K562 (cell line): ENCODE results near the gene PTPN5. TPM values are rescaled to one million over a fixed set of nuclear protein-coding genes. Genes with fewer than 3 reads are reported as not detected.

Experiments used
- ATAC-seq: fragments of 200-7000 bp; cut with Tn5 transposase; 3 replicates; pipeline ENCODE4 v1.9.1; 2020; ENCODE audit warnings: moderate library complexity
- BruUV-seq: library from RNA; stranded (reverse); fragments of 400-500 nt; replicated peaks from 2 replicates; lab custom pipeline; 2021; lab: Mats Ljungman, UMichigan
- CTCF ChIA-PET: fragments of 300-600 bp; formaldehyde crosslinking; extraction: SDS; loops from one replicate; lab custom pipeline; 2021; ENCODE audit warnings: low intra/inter-chr PET ratio; lab: Yijun Ruan, JAX
- POLR2A ChIA-PET: fragments of 300-600, 350-650 bp; sonication (Branson Sonifier 250); formaldehyde crosslinking; extraction: SDS; loops from one replicate; lab custom pipeline; 2021; ENCODE audit warnings: antibody characterized with exemption, inconsistent platforms; lab: Yijun Ruan, JAX
- DNase-seq, 4 experiments: peaks; one replicate each; pipeline versions ENCODE4 v3.0.0 to v3.0.0-alpha.2; 2011 to 2018; ENCODE audit warnings: low spot score in 3 of 4, mixed read lengths in 3 of 4; ENCODE audit errors: extremely low read depth in 1 of 4
- FAIRE-seq: peaks from 2 replicates; lab custom pipeline; 2011; peaks lifted over from hg19 to GRCh38; lab: Jason Lieb, UNC
- H2AFZ ChIP-seq: 2 replicates; pipeline ENCODE4 v1.6.0; 2011; ENCODE audit warnings: low read depth, low read length, control low read depth, inconsistent platforms
- H3K27ac ChIP-seq: fragments of 200-600 bp; 3 replicates; pipeline ENCODE4 v1.8.0; 2011; ENCODE audit warnings: low read depth, mild to moderate bottlenecking, control low read depth, inconsistent platforms, low read length, moderate library complexity, mixed read lengths; ENCODE audit errors: extremely low read depth
- H3K27me3 ChIP-seq, 2 experiments: fragments of 300-600 bp in 1 of 2; 2 replicates in 1 of 2; 3 replicates in 1 of 2; pipeline versions ENCODE4 v1.6.0 to v1.8.0; 2011; ENCODE audit warnings: inconsistent platforms in 2 of 2, low read length in 2 of 2, mild to moderate bottlenecking in 1 of 2, mixed read lengths in 1 of 2, moderate library complexity in 1 of 2; ENCODE audit not compliant: control insufficient read depth in 2 of 2, insufficient read depth in 2 of 2
- H3K36me3 ChIP-seq: fragments of 300-600 bp; 3 replicates; pipeline ENCODE4 v1.8.0; 2011; ENCODE audit warnings: mild to moderate bottlenecking, low read length, inconsistent platforms; ENCODE audit not compliant: control insufficient read depth, insufficient read depth
- H3K4me1 ChIP-seq, 2 experiments: fragments of 200-600 bp in 1 of 2; replicated peaks in 1 of 2; 2 replicates in 1 of 2; 3 replicates in 1 of 2; pipeline versions ENCODE4 v1.5.1 to v1.8.0; 2011; ENCODE audit warnings: inconsistent platforms in 2 of 2, low read length in 2 of 2, mild to moderate bottlenecking in 1 of 2, mixed read lengths in 1 of 2, moderate library complexity in 1 of 2; ENCODE audit not compliant: control insufficient read depth in 2 of 2, insufficient read depth in 2 of 2
- H3K4me2 ChIP-seq: 2 replicates; pipeline ENCODE4 v1.6.1; 2011; ENCODE audit warnings: low read length, control low read depth, inconsistent platforms, mixed read lengths; ENCODE audit not compliant: insufficient read depth
- H3K4me3 ChIP-seq: fragments of 200-600 bp; sonication (generic), shearing (Covaris generic); 2 replicates; pipeline ENCODE4 v1.5.1; 2016; ENCODE audit warnings: control low read depth, inconsistent platforms
- H3K79me2 ChIP-seq: fragments of 200-600 bp; 3 replicates; pipeline ENCODE4 v1.8.0; 2011; ENCODE audit warnings: low read length, inconsistent platforms; ENCODE audit not compliant: control insufficient read depth, insufficient read depth
- H3K9ac ChIP-seq, 2 experiments: 2 replicates each; pipeline versions ENCODE4 v1.6.0 to v1.6.1; 2011; ENCODE audit warnings: low read depth in 2 of 2, low read length in 2 of 2, control low read depth in 1 of 2, inconsistent platforms in 1 of 2, mild to moderate bottlenecking in 1 of 2, mixed read lengths in 1 of 2; ENCODE audit not compliant: insufficient read depth in 1 of 2
- H3K9me1 ChIP-seq: one replicate; pipeline ENCODE4 v1.6.0; 2011; ENCODE audit warnings: inconsistent platforms, mild to moderate bottlenecking, low read length, moderate library complexity; ENCODE audit not compliant: control insufficient read depth, insufficient read depth
- H3K9me3 ChIP-seq: replicated peaks from 2 replicates; pipeline ENCODE4 v1.5.1; 2011; ENCODE audit warnings: low read depth, low read length, inconsistent platforms; ENCODE audit not compliant: control insufficient read depth, insufficient read depth
- H4K20me1 ChIP-seq: replicated peaks from 2 replicates; pipeline ENCODE4 v1.6.1; 2011; ENCODE audit warnings: low read length, inconsistent platforms, mixed read lengths; ENCODE audit not compliant: control insufficient read depth, insufficient read depth
- HCFC1 ChIP-seq: IDR thresholded peaks from 2 replicates; pipeline ENCODE4 v1.6.1; 2012; ENCODE audit warnings: low read depth, low read length, improper control_type of control experiment
- RBM25 ChIP-seq: fragments of 200-400 bp; formaldehyde crosslinking; IDR thresholded peaks from 2 replicates; pipeline ENCODE4 v1.6.1; 2018; ENCODE audit warnings: low read length, low read depth, moderate library complexity; ENCODE audit not compliant: severe bottlenecking
- RUNX1 ChIP-seq: sonication (generic); IDR thresholded peaks from 2 replicates; pipeline ENCODE4 v1.6.1; 2016; ENCODE audit warnings: antibody characterized with exemption, low read depth
- ZFP36 ChIP-seq: fragments of 150-350 bp; IDR thresholded peaks from 2 replicates; pipeline ENCODE4 v1.6.1; 2018; ENCODE audit warnings: low read length, low read depth; ENCODE audit not compliant: partially characterized antibody
- WGBS: fragments of 100-300 bp; shearing (Covaris generic); methylation state at CpG from one replicate; pipeline ENCODE4 v1.1.6; 2016; ENCODE audit warnings: low coverage, mixed read lengths; ENCODE audit not compliant: insufficient coverage; ENCODE audit errors: missing lambda C conversion rate; 5-methylcytosine and 5-hydroxymethylcytosine counted together
- in situ Hi-C: fragments of 300-500 bp; cut with MboI; formaldehyde crosslinking; loops from 4 replicates; pipeline ENCODE4 v1.15.0; 2018; ENCODE audit warnings: inconsistent platforms, mixed read lengths
- intact Hi-C: fragments of 100-400 bp; cut with micrococcal nuclease; formaldehyde crosslinking; loops from 2 replicates; pipeline ENCODE4 v1.14.2; 2022
- polyA plus RNA-seq, 8 experiments: library from polyadenylated mRNA; depleted of rRNA in 4 of 8; stranded (reverse) in 5 of 8; unstranded in 3 of 8; fragments of >200 nt; fragmentation: Nextera tagmentation in 2 of 8; fragmentation: Illumina TruSeq in 1 of 8; extraction: Ambion mirVana in 2 of 8; extraction: Trizol in 1 of 8; gene quantifications; 2 replicates each; pipeline versions ENCODE4 v1.2.1 to v1.2.3, GENCODE V29; 2011 to 2014; ENCODE audit warnings: inconsistent platforms in 1 of 8, missing spikeins in 1 of 8
- total RNA-seq, 7 experiments: library from RNA; depleted of rRNA in 6 of 7; stranded (reverse); fragments of >200 nt in 6 of 7; fragmentation: Illumina TruSeq in 2 of 7; extraction: Trizol in 2 of 7; gene quantifications; 2 replicates each; pipeline versions ENCODE4 v1.2.1 to v1.2.3, GENCODE V29; 2011 to 2021; ENCODE audit warnings: low replicate concordance in 1 of 7
- TF ChIP-seq, protein P1 (sequence below): IDR thresholded peaks from 2 replicates; pipeline ENCODE4 v1.6.1; 2011; ENCODE audit not compliant: insufficient read length; ENCODE audit errors: extremely low read depth

PTPN5 gene
- total and polyA plus RNA-seq, 9 of the 15 experiments (the other 6 are each of a cell fraction or from before 2014, with no cell fraction given): not detected

DNA sequence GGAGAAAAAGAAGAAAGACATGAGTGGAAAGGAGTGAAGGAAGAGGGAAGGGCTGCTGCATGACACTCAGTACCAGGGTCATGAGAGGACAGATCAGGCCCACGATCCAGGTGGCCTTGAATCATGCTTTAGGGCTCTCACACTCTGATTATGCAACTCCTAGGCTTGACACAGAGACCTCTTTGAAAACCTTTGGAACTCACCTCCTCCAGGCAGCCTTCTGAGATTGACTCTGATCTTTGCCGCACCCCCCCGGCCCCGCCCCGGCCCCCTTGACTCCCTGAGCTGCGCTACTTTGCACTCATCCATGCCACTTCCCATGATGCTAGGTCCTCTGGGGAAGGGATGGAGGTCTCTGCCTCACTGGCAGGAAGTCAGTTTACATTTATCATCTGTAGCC is 10.7 kb downstream of the PTPN5 start:
- no peaks in the 10 kb centered on the region for H3K9me3 ChIP-seq
- no peak overlapping the region for H3K27ac ChIP-seq
- no peak overlapping the region for H2AFZ ChIP-seq
- TF ChIP-seq ZFP36 (peak; percentile 91), HCFC1 (no peak), RBM25 (peak; percentile 89), RUNX1 (no peak)
- TF ChIP-seq, protein P1, sequence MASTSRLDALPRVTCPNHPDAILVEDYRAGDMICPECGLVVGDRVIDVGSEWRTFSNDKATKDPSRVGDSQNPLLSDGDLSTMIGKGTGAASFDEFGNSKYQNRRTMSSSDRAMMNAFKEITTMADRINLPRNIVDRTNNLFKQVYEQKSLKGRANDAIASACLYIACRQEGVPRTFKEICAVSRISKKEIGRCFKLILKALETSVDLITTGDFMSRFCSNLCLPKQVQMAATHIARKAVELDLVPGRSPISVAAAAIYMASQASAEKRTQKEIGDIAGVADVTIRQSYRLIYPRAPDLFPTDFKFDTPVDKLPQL: no peak
- in situ Hi-C loops: no loop called here
- WGBS: 0% methylated on average over 2 of the region's 6 CpGs
- DNase-seq (no peak), FAIRE-seq (no peak), ATAC-seq (no peak)
- H3K9ac ChIP-seq: no peak overlapping the region
- H3K36me3 ChIP-seq: no peaks in the 10 kb centered on the region
- H3K27me3 ChIP-seq: peaks cover 0 to 20% of the 10 kb centered on the region in 2 experiments; a peak in 3 of 5 replicates
- intact Hi-C loops: no loop called here
- H3K4me3 ChIP-seq: no peak overlapping the region
- H3K79me2 ChIP-seq: no peaks in the 10 kb centered on the region
- CTCF ChIA-PET: no interaction called here
- H3K4me2 ChIP-seq: no peak overlapping the region
- POLR2A ChIA-PET: interaction anchor here (0.6 kb wide), 1 partner anchor 8 kb away, joined by 3 read pairs; no protein-coding TSS in a partner anchor
- H4K20me1 ChIP-seq: no peaks in the 10 kb centered on the region
- no peaks in the 10 kb centered on the region; a peak in 1 of 5 replicates for H3K4me1 ChIP-seq
- peaks cover 3% of the 10 kb centered on the region for H3K9me1 ChIP-seq
- no TSS peak for BruUV-seq
